Adrenal gland (tissue), 12 donors: ENCODE data around the gene RAB5B. TPM values are rescaled to one million over a fixed set of nuclear protein-coding genes. Genes with fewer than 3 reads are reported as not detected.

ENCODE experiments used
- DNase-seq, 7 donors: peaks; one replicate each; pipeline ENCODE4 v3.0.0-alpha.2; 2019 to 2020
- H3K27ac ChIP-seq, 5 donors: fragments of 200-600 bp; sonication (generic) in 4 of 5; 1 replicate in 3 of 5; 2 replicates in 2 of 5; pipeline versions ENCODE4 v1.5.1 to v1.8.0; 2016 to 2020; ENCODE audit warnings: mild to moderate bottlenecking in 1 of 5
- H3K27me3 ChIP-seq: fragments of 200-600 bp; 2 replicates; pipeline ENCODE4 v1.8.0; 2021
- H3K36me3 ChIP-seq, 2 donors: fragments of 200-600 bp; replicated peaks in 1 of 2; 1 replicate in 1 of 2; 2 replicates in 1 of 2; pipeline versions ENCODE4 v1.5.1 to v1.8.0; 2018 to 2022
- H3K4me1 ChIP-seq, 2 donors: fragments of 200-600 bp; replicated peaks in 1 of 2; 1 replicate in 1 of 2; 2 replicates in 1 of 2; pipeline versions ENCODE4 v1.5.1 to v1.8.0; 2018 to 2021
- H3K4me3 ChIP-seq, 4 donors: fragments of 200-600 bp; sonication (generic) in 3 of 4; one replicate each; pipeline ENCODE4 v1.5.1; 2016 to 2018
- H3K9me3 ChIP-seq, 3 donors: fragments of 200-600 bp; sonication (generic) in 1 of 3; replicated peaks in 1 of 3; 1 replicate in 2 of 3; 2 replicates in 1 of 3; pipeline versions ENCODE4 v1.5.1 to v1.8.0; 2016 to 2021
- POLR2A ChIP-seq, 2 donors: fragments of 450-650 bp; IDR thresholded peaks; one replicate each; pipeline ENCODE4 v1.6.1; 2017; ENCODE audit warnings: antibody characterized with exemption in 2 of 2, mild to moderate bottlenecking in 2 of 2, moderate library complexity in 1 of 2
- WGBS, 4 donors: extraction: QIAGEN DNeasy Blood & Tissue Kit in 2 of 4; methylation state at CpG; one replicate each; pipeline versions ENCODE4 v1.1.5 to v1.1.7; 2013 to 2017; 5-methylcytosine and 5-hydroxymethylcytosine counted together
- intact Hi-C, 2 donors: fragments of 100-400 bp; cut with DNase I; formaldehyde crosslinking; loops; one replicate each; pipeline versions ENCODE4 v1.14.1 to v1.15.0; 2022 to 2023
- polyA plus RNA-seq, 3 donors: library from polyadenylated mRNA; stranded (reverse); fragments of 200-250 nt in 2 of 3; fragments of 350-450 nt in 1 of 3; fragmentation: Illumina TruSeq in 1 of 3; extraction: RNeasy Lipid Tissue Mini Kit (QIAGEN cat#74804) in 1 of 3; gene quantifications; one replicate each; pipeline ENCODE4 v1.2.3, GENCODE V29; 2013 to 2014
- total RNA-seq, 9 donors: library from RNA; depleted of rRNA in 4 of 9; stranded (reverse); fragments of >200 nt in 4 of 9; fragments of 120-200 nt in 1 of 9; fragmentation: NEBNext Ultra II Directional in 1 of 9; extraction: Animal tissue kit (Norgen Biotek cat#: 25700) in 1 of 9; gene quantifications; one replicate each; pipeline versions ENCODE4 v1.1.0 to v1.2.4, GENCODE V29; 2013 to 2023
- TF ChIP-seq, protein P1 (sequence below), 6 experiments: fragments of 450-650 bp in 4 of 6; fragments of 200-600 bp in 2 of 6; sonication (generic) in 1 of 6; IDR thresholded peaks; 1 replicate in 5 of 6; 2 replicates in 1 of 6; pipeline versions ENCODE4 v1.5.1 to v1.8.0; 2016 to 2021; ENCODE audit warnings: antibody characterized with exemption in 6 of 6, mild to moderate bottlenecking in 2 of 6, moderate library complexity in 1 of 6
- donor health status: healthy with polysubstance abuse.
- donor health status: Bipolar disorder and iron deficiency.
- donor health status: DM: yes; HTN: yes; CAD: no.
- donor health status: DM: no; HTN: no; CAD: no.
- donor health status: DM: no; HTN: no; CAD: no.
- donor health status: DM: yes; HTN: yes; CAD: no.

RAB5B gene
- total and polyA plus RNA-seq, 12 donors: 34.4 to 137 (median 105) TPM

DNA sequence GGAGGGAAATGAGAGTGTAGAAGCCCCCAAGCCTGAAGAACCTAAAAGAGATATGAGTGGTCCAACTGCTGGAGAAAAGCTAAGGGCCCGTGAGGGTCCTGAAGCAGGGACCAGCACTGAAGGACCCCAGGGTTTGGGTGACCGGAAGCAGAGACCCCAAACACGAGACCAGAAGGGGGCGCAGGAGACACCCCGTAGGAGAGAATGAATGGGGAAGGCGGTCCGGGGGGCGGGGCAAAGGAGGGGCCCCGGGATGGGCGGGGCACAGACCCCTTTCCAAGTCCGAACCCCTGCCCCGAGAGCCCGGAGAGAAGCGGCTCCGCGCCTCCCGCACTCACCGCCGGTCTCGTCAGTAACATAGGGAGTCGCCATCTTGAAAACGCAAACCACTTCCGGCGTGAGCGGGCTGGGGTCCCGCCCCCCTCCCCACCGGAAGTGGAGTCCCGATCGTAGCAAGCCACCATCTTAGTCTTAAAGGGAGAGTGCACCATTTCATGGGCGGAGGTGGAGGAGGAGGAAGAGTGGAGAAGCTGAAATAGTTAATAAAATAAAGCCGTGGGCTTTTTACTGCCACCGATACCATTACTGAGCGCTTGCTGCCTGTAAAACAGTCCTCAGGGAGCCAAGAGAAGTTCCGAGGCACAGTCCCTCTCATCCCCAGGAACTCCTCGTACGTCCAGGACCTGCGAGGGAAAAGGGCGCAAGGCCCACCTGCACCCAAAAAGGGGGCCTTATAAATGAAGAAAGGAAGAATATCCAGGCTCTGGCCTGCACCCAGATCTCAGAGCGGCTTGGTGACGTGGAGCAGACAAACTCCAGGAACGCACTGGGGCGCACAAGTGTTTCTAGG lies 46.9 kb upstream of the RAB5B start:
- H3K4me3 ChIP-seq: peak overlapping the region; percentile 82 to 98 (median 92)
- 0% methylated on average over 23 to 42 of the region's 42 CpGs for WGBS, 4 donors
- H3K27me3 ChIP-seq: no peaks in the 10 kb centered on the region
- DNase-seq: peak; percentile 83 to 94 (median 88)
- peak overlapping the region; percentile 85 to 96 (median 95) for H3K27ac ChIP-seq
- H3K9me3 ChIP-seq: no peaks in the 10 kb centered on the region
- peak in 1 of 2 donors; percentile 53 for TF ChIP-seq POLR2A (IDR thresholded peaks at IDR 0.05)
- TF ChIP-seq, protein P1, sequence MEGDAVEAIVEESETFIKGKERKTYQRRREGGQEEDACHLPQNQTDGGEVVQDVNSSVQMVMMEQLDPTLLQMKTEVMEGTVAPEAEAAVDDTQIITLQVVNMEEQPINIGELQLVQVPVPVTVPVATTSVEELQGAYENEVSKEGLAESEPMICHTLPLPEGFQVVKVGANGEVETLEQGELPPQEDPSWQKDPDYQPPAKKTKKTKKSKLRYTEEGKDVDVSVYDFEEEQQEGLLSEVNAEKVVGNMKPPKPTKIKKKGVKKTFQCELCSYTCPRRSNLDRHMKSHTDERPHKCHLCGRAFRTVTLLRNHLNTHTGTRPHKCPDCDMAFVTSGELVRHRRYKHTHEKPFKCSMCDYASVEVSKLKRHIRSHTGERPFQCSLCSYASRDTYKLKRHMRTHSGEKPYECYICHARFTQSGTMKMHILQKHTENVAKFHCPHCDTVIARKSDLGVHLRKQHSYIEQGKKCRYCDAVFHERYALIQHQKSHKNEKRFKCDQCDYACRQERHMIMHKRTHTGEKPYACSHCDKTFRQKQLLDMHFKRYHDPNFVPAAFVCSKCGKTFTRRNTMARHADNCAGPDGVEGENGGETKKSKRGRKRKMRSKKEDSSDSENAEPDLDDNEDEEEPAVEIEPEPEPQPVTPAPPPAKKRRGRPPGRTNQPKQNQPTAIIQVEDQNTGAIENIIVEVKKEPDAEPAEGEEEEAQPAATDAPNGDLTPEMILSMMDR (IDR thresholded peaks at IDR 0.05): peak; percentile 19 to 73 (median 55)
- H3K36me3 ChIP-seq: no peaks in the 10 kb centered on the region
- intact Hi-C loops: no loop called here
- peaks cover 21 to 65% of the 10 kb centered on the region in 2 donors for H3K4me1 ChIP-seq

DNA sequence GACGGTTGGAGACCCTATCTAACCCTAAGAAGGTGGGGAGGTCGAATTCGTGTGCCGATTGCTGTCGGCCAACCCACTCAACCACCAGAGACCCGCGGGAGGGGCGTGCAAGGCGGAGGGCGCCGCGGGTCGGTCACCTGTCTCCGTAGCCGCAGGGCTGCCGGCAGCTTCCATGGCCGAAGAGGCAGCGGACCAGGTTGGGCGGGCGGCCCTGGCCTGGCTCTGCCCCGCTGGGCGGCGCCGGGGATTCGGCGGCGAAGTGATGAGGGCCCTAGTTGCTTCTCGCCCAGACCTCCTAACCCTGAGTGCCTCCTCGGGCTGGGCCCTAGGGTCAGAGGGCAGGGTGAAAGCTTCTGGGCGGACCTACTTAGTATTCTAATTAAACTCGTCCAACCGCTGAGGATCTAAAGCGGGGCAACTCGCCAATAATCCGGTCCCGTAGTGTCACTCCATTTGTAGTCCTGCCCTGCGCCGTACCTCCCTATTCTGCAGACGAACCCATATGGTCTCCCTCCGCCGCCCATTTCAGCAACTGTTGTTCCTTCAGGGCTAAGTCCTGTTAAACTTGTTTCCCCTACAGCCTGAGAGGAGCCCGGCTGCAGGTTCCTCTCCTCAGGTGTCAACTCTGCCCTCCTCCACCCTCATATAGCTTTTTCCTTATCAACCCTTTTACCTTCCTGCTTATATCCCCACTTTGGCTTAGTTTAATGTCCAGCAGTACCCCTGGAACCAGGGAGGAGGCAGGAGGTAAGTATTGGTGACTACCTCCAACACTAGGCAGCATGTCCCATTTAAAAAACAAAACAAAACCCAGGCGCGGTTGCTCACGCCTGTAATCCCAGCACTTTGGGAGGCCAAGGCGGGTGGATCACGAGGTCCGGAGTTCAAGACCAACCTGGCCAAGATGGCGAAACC lies 46.0 kb upstream of the RAB5B start, which contains the start of gene PYM1:
Gene PYM1, minus strand, starts transcription at position 307 of the 915 bp plus-strand sequence. Its CDS starts 133 bp downstream, at position 174.
- H3K4me1 ChIP-seq: peaks cover 23 to 65% of the 10 kb centered on the region in 2 donors
- peak; percentile 82 to 96 (median 92) for DNase-seq

DNA sequence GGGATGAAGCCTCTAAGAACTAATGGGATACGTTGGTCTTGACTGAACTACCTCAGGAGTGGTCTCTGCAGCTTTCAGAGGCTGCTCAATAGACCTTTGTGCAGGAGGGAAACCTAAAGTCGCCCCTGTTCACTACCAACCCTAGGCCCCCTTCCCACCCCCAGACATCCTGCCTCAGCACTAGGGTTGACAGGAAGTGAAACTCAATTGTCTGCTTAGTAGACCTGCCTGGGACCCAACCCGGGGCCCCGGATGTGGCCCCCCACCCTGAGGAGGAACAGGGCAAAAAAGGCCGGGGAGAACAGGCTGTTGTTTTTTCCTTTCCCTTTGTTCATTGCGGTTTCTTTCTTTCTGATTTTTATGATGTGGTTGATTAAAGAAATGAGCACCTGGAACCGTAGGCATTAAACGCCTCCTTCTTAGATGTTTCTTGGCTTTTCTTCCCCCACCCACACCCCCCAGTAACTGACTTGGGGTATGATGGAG lies 44.5 kb upstream of the RAB5B start:
- peak overlapping the region in 1 of 5 donors; percentile 49 for H3K27ac ChIP-seq
- intact Hi-C loops: no loop called here
- H3K4me3 ChIP-seq: no peak overlapping the region
- peaks cover 32 to 64% of the 10 kb centered on the region in 2 donors for H3K4me1 ChIP-seq
- TF ChIP-seq POLR2A (IDR thresholded peaks at IDR 0.05): no peak
- TF ChIP-seq, protein P1 (IDR thresholded peaks at IDR 0.05): no peak
- no peaks in the 10 kb centered on the region for H3K36me3 ChIP-seq
- WGBS, 4 donors: 51 to 65% (median 58%) methylated on average over 8 of the region's 8 CpGs
- H3K27me3 ChIP-seq: no peaks in the 10 kb centered on the region
- DNase-seq: peak in 1 of 7 donors; percentile 28
- H3K9me3 ChIP-seq: no peaks in the 10 kb centered on the region

More for the DNA sequence above, 46.0 kb upstream of the RAB5B start, which contains the start of gene PYM1:
- H3K27ac ChIP-seq: peak within 1 kb of the TSS; percentile 85 to 96 (median 95)
- no peaks in the 10 kb centered on the region for H3K36me3 ChIP-seq
- H3K9me3 ChIP-seq: no peaks in the 10 kb centered on the region
- no peaks in the 10 kb centered on the region for H3K27me3 ChIP-seq
- intact Hi-C loops: no loop called here
- 6 to 20% (median 10%) methylated on average over 19 to 49 of the region's 49 CpGs for WGBS, 4 donors
- peak within 1 kb of the TSS; percentile 82 to 98 (median 92) for H3K4me3 ChIP-seq
- TF ChIP-seq, protein P1 (IDR thresholded peaks at IDR 0.05): peak in 1 of 6 experiments; percentile 14
- TF ChIP-seq POLR2A (IDR thresholded peaks at IDR 0.05): peak in 1 of 2 donors; percentile 44
